Stomach (tissue), 4 donors: ENCODE data around the gene TDRD12.

ENCODE experiments used
- EP300 ChIP-seq: sonication (generic); formaldehyde crosslinking; IDR thresholded peaks from one replicate; pipeline ENCODE4 v1.6.1; 2017; ENCODE audit warnings: antibody characterized with exemption
- POLR2A ChIP-seq, 4 donors: fragments of 450-650 bp; IDR thresholded peaks; one replicate each; pipeline ENCODE4 v1.6.1; 2016; ENCODE audit warnings: antibody characterized with exemption in 4 of 4, control low read depth in 2 of 4, mild to moderate bottlenecking in 1 of 4, moderate library complexity in 1 of 4
- POLR2AphosphoS5 ChIP-seq, 3 donors: sonication (generic); formaldehyde crosslinking; IDR thresholded peaks; one replicate each; pipeline ENCODE4 v1.6.1; 2016; ENCODE audit warnings: antibody characterized with exemption in 3 of 3
- TF ChIP-seq, protein P1 (sequence below), 7 experiments: fragments of 450-650 bp in 4 of 7; fragments of 200-600 bp in 3 of 7; sonication (generic) in 3 of 7; IDR thresholded peaks; one replicate each; pipeline ENCODE4 v1.5.1; 2016 to 2019; ENCODE audit warnings: antibody characterized with exemption in 7 of 7, control low read depth in 2 of 7, mild to moderate bottlenecking in 1 of 7

DNA sequence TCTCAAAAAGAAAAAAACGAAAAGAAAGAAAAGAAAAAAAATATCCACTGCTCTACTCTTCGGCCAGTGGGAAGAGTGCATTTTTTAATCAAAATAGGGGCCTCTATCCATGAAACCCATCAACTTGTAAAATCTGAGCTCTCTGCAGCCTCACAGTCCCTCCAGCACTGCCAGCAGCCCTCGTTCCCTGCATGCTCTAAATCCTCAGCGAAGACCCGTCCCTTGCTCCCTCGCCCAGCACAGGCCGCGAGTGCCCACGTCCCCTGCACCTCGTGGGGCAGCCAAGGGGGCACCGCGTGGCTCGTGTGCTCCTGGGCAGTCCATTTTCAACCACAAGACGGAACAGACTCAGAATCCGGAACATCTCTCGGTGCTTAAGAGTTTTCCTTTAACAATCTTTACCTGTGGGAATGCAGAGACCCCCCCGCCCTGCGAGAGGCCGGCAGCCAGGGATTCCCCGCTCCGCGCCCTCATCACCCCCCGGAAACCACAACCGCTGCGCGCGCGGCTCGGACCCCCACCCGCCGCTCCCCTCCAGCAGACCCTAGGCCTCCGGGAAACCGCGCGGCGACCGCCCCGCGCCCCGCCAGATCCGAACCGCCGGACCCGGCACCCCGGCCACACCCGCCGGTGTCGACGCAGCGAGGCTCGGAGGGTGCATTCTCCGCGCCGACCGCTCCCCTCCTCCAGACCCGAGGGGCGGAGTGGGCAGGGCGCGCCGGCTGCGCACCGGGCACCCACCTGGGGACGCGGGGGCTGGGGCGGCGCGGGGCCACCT is 45.2 kb upstream of the TDRD12 start:
- TF ChIP-seq, protein P1, sequence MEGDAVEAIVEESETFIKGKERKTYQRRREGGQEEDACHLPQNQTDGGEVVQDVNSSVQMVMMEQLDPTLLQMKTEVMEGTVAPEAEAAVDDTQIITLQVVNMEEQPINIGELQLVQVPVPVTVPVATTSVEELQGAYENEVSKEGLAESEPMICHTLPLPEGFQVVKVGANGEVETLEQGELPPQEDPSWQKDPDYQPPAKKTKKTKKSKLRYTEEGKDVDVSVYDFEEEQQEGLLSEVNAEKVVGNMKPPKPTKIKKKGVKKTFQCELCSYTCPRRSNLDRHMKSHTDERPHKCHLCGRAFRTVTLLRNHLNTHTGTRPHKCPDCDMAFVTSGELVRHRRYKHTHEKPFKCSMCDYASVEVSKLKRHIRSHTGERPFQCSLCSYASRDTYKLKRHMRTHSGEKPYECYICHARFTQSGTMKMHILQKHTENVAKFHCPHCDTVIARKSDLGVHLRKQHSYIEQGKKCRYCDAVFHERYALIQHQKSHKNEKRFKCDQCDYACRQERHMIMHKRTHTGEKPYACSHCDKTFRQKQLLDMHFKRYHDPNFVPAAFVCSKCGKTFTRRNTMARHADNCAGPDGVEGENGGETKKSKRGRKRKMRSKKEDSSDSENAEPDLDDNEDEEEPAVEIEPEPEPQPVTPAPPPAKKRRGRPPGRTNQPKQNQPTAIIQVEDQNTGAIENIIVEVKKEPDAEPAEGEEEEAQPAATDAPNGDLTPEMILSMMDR (IDR thresholded peaks at IDR 0.05), result no peak
- no peak for TF ChIP-seq POLR2AphosphoS5 (IDR thresholded peaks at IDR 0.05)
- no peak for TF ChIP-seq POLR2A (IDR thresholded peaks at IDR 0.05)
- TF ChIP-seq EP300, result no peak
